H1 (cell line): Measurements from ENCODE around the gene OR4N2. TPM values are rescaled to one million over a fixed set of nuclear protein-coding genes. Genes with fewer than 3 reads are reported as not detected.

ENCODE experiments used
- CTCF ChIA-PET: fragments of 300-600 bp; sonication (Branson Sonifier 250); formaldehyde crosslinking; loops from one replicate; lab custom pipeline; 2021; ENCODE audit not compliant: partially characterized antibody; lab: Charles Lee
- POLR2A ChIA-PET: fragments of 300-600 bp; sonication (Branson Sonifier 250); formaldehyde crosslinking; loops from one replicate; lab custom pipeline; 2021; ENCODE audit warnings: inconsistent platforms; ENCODE audit not compliant: partially characterized antibody; lab: Charles Lee
- DNase-seq, 2 experiments: peaks; one replicate each; pipeline versions ENCODE4 v3.0.0 to v3.0.0-alpha.2; 2010 to 2022; ENCODE audit warnings: low spot score in 2 of 2, low read depth in 1 of 2, mixed read lengths in 1 of 2
- FAIRE-seq: peaks from 2 replicates; lab custom pipeline; 2011; peaks lifted over from hg19 to GRCh38; lab: Jason Lieb, UNC
- H2AFZ ChIP-seq: 2 replicates; pipeline ENCODE4 v1.8.1; 2012; ENCODE audit warnings: low read length, inconsistent platforms
- H2AK5ac ChIP-seq: 2 replicates; pipeline ENCODE4 v1.6.1; 2013; ENCODE audit warnings: low read depth, low read length
- H2BK120ac ChIP-seq: replicated peaks from 2 replicates; pipeline ENCODE3; 2013; ENCODE audit warnings: low read depth, low read length, inconsistent platforms
- H2BK12ac ChIP-seq: 2 replicates; pipeline ENCODE4 v1.6.1; 2013; ENCODE audit warnings: low read depth, low read length
- H2BK15ac ChIP-seq: 2 replicates; pipeline ENCODE4 v1.6.1; 2013; ENCODE audit warnings: low read length
- H2BK20ac ChIP-seq: 2 replicates; pipeline ENCODE4 v1.6.1; 2013; ENCODE audit warnings: low read length
- H2BK5ac ChIP-seq: 2 replicates; pipeline ENCODE4 v1.6.1; 2013; ENCODE audit warnings: low read depth, low read length
- H3K14ac ChIP-seq: 2 replicates; pipeline ENCODE4 v1.6.1; 2013; ENCODE audit warnings: inconsistent platforms; ENCODE audit not compliant: insufficient read length
- H3K18ac ChIP-seq: 2 replicates; pipeline ENCODE4 v1.6.1; 2013; ENCODE audit warnings: low read length; ENCODE audit errors: extremely low read depth
- H3K23ac ChIP-seq: 2 replicates; pipeline ENCODE4 v1.6.1; 2013; ENCODE audit warnings: inconsistent platforms; ENCODE audit not compliant: insufficient read length
- H3K23me2 ChIP-seq: 2 replicates; pipeline ENCODE4 v1.6.1; 2013; ENCODE audit warnings: low read depth, low read length
- H3K27ac ChIP-seq: 2 replicates; pipeline ENCODE4 v1.6.1; 2011; ENCODE audit warnings: low read depth, low read length, inconsistent platforms
- H3K27me3 ChIP-seq, 4 experiments: replicated peaks in 1 of 4; 1 replicate in 1 of 4; 2 replicates in 3 of 4; pipeline versions ENCODE4 v1.6.1 to v1.8.1; 2011 to 2013; ENCODE audit warnings: low read length in 3 of 4, mild to moderate bottlenecking in 3 of 4, inconsistent platforms in 2 of 4, mixed read lengths in 2 of 4, moderate library complexity in 1 of 4; ENCODE audit not compliant: control insufficient read depth in 3 of 4, insufficient read depth in 3 of 4; ENCODE audit errors: extremely low read depth in 1 of 4
- H3K36me3 ChIP-seq, 4 experiments: 2 replicates each; pipeline versions ENCODE4 v1.6.1 to v1.8.1; 2011 to 2013; ENCODE audit warnings: mild to moderate bottlenecking in 4 of 4, low read length in 3 of 4, moderate library complexity in 2 of 4, control low read depth in 1 of 4, inconsistent platforms in 1 of 4; ENCODE audit not compliant: insufficient read depth in 4 of 4, control insufficient read depth in 2 of 4
- H3K4ac ChIP-seq: replicated peaks from 2 replicates; pipeline ENCODE3; 2013; ENCODE audit warnings: low read length, low read depth, mixed read lengths, inconsistent platforms; ENCODE audit not compliant: insufficient read length
- H3K4me1 ChIP-seq, 4 experiments: replicated peaks in 1 of 4; 1 replicate in 1 of 4; 2 replicates in 3 of 4; pipeline versions ENCODE4 v1.6.1 to v1.8.1; 2011 to 2013; ENCODE audit warnings: low read length in 3 of 4, inconsistent platforms in 2 of 4, mixed read lengths in 1 of 4; ENCODE audit not compliant: insufficient read depth in 4 of 4, control insufficient read depth in 3 of 4
- H3K4me2 ChIP-seq, 2 experiments: 2 replicates each; pipeline versions ENCODE4 v1.6.1 to v1.8.1; 2011 to 2013; ENCODE audit warnings: low read depth in 2 of 2, low read length in 2 of 2, control low read depth in 1 of 2, inconsistent platforms in 1 of 2, mild to moderate bottlenecking in 1 of 2; ENCODE audit not compliant: insufficient read depth in 1 of 2
- H3K4me3 ChIP-seq, 4 experiments: fragments of 200-600, 300-600 bp in 1 of 4; sonication (generic), shearing (Covaris generic), sonication (Bioruptor Twin) in 1 of 4; 2 replicates each; pipeline versions ENCODE4 v1.5.1 to v1.8.1; 2011 to 2016; ENCODE audit warnings: low read length in 4 of 4, low read depth in 3 of 4, control low read depth in 2 of 4, inconsistent platforms in 2 of 4, mild to moderate bottlenecking in 2 of 4, mixed read lengths in 1 of 4, moderate library complexity in 1 of 4; ENCODE audit not compliant: insufficient read depth in 2 of 4; ENCODE audit errors: extremely low read depth in 1 of 4
- H3K56ac ChIP-seq: replicated peaks from 2 replicates; pipeline ENCODE3; 2013; ENCODE audit warnings: low read depth, mild to moderate bottlenecking, mixed read lengths, low read length, inconsistent platforms; ENCODE audit not compliant: insufficient read length
- H3K79me1 ChIP-seq: 2 replicates; pipeline ENCODE4 v1.6.1; 2013; ENCODE audit warnings: low read depth, low read length, control low read depth
- H3K79me2 ChIP-seq, 2 experiments: 2 replicates each; pipeline versions ENCODE4 v1.6.1 to v1.8.1; 2012 to 2013; ENCODE audit warnings: low read length in 2 of 2, mild to moderate bottlenecking in 2 of 2, inconsistent platforms in 1 of 2; ENCODE audit not compliant: insufficient read depth in 2 of 2, control insufficient read depth in 1 of 2
- H3K9ac ChIP-seq, 4 experiments: replicated peaks in 1 of 4; 1 replicate in 1 of 4; 2 replicates in 3 of 4; pipeline versions ENCODE4 v1.6.1 to v1.8.1; 2011 to 2013; ENCODE audit warnings: low read depth in 3 of 4, low read length in 3 of 4, control low read depth in 2 of 4, mild to moderate bottlenecking in 2 of 4, moderate library complexity in 2 of 4, inconsistent platforms in 1 of 4; ENCODE audit errors: extremely low read depth in 1 of 4
- H3K9me3 ChIP-seq, 2 experiments: 2 replicates each; pipeline versions ENCODE4 v1.6.1 to v1.8.1; 2012 to 2013; ENCODE audit warnings: mild to moderate bottlenecking in 2 of 2, moderate library complexity in 2 of 2, control low read depth in 1 of 2, inconsistent platforms in 1 of 2, low read depth in 1 of 2, low read length in 1 of 2, mixed read lengths in 1 of 2; ENCODE audit not compliant: insufficient read depth in 2 of 2
- H4K20me1 ChIP-seq, 2 experiments: replicated peaks in 1 of 2; 2 replicates each; pipeline versions ENCODE3 to v1.8.1; 2011 to 2013; ENCODE audit warnings: inconsistent platforms in 2 of 2, low read length in 2 of 2, mild to moderate bottlenecking in 1 of 2; ENCODE audit not compliant: insufficient read depth in 2 of 2, control insufficient read depth in 1 of 2
- H4K5ac ChIP-seq: 2 replicates; pipeline ENCODE4 v1.6.1; 2013; ENCODE audit warnings: low read length, low read depth, mixed read lengths, inconsistent platforms; ENCODE audit not compliant: insufficient read length
- H4K8ac ChIP-seq: 2 replicates; pipeline ENCODE4 v1.8.0; 2013; ENCODE audit warnings: mild to moderate bottlenecking, moderate library complexity, low read length, inconsistent platforms; ENCODE audit not compliant: insufficient read depth; ENCODE audit errors: extremely low read depth
- H4K91ac ChIP-seq: replicated peaks from 2 replicates; pipeline ENCODE3; 2013; ENCODE audit warnings: low read length, mixed read lengths, inconsistent platforms; ENCODE audit not compliant: insufficient read length
- CHD2 ChIP-seq: IDR thresholded peaks from 2 replicates; pipeline ENCODE4 v1.6.1; 2012; ENCODE audit warnings: low read length, improper control_type of control experiment
- CTCF ChIP-seq, 3 experiments: IDR thresholded peaks; 1 replicate in 2 of 3; 2 replicates in 1 of 3; pipeline versions ENCODE4 v1.5.1 to v1.6.1; 2011; ENCODE audit warnings: low read length in 3 of 3, mild to moderate bottlenecking in 3 of 3, inconsistent platforms in 2 of 3, low read depth in 1 of 3, moderate library complexity in 1 of 3; ENCODE audit not compliant: insufficient read depth in 1 of 3; ENCODE audit errors: control extremely low read depth in 1 of 3
- GTF2F1 ChIP-seq: IDR thresholded peaks from 2 replicates; pipeline ENCODE4 v1.6.1; 2012; ENCODE audit warnings: low read depth, low read length, improper control_type of control experiment, borderline replicate concordance
- JUN ChIP-seq: IDR thresholded peaks from 2 replicates; pipeline ENCODE4 v1.6.1; 2011; ENCODE audit warnings: low read depth, mild to moderate bottlenecking, improper control_type of control experiment, low read length
- KDM5A ChIP-seq: fragments of 200-600 bp; IDR thresholded peaks from 2 replicates; pipeline ENCODE4 v1.7.1; 2012; ENCODE audit warnings: mild to moderate bottlenecking, low read length, inconsistent platforms, mixed read lengths
- SIN3A ChIP-seq, 2 experiments: IDR thresholded peaks in 1 of 2; conservative IDR thresholded peaks in 1 of 2; 2 replicates each; pipeline ENCODE4 v1.6.1; 2011 to 2012; ENCODE audit warnings: low read length in 2 of 2, improper control_type of control experiment in 1 of 2, low read depth in 1 of 2, mild to moderate bottlenecking in 1 of 2
- SP2 ChIP-seq: IDR thresholded peaks from 2 replicates; pipeline ENCODE4 v1.6.1; 2012; ENCODE audit warnings: mild to moderate bottlenecking, low read length, inconsistent platforms
- WGBS, 2 experiments: shearing (Covaris generic) in 1 of 2; methylation state at CpG; one replicate each; pipeline versions ENCODE4 v1.1.6 to v1.1.7; 2013 to 2015; ENCODE audit warnings: low lambda C conversion rate in 2 of 2, mixed read lengths in 2 of 2, inconsistent platforms in 1 of 2, low coverage in 1 of 2, missing lambda C conversion rate in 1 of 2; ENCODE audit not compliant: insufficient replicate concordance in 2 of 2, insufficient coverage in 1 of 2, insufficient read length in 1 of 2; ENCODE audit errors: extremely low coverage in 1 of 2, missing lambda C conversion rate in 1 of 2; 5-methylcytosine and 5-hydroxymethylcytosine counted together
- polyA plus RNA-seq, 7 experiments: library from polyadenylated mRNA; depleted of rRNA in 3 of 7; stranded (reverse) in 5 of 7; unstranded in 2 of 7; fragments of >200 nt in 5 of 7; fragments of 200-250 nt in 2 of 7; gene quantifications; 1 replicate in 5 of 7; 2 replicates in 1 of 7; 4 replicates in 1 of 7; pipeline versions ENCODE4 v1.2.1 to v1.2.3, GENCODE V29; 2011 to 2013; ENCODE audit warnings: missing spikeins in 2 of 7, mixed read lengths in 2 of 7
- total RNA-seq: library from RNA; stranded (reverse); fragmentation: NEBNext Ultra II Directional; extraction: Animal tissue kit (Norgen Biotek cat#: 25700); gene quantifications from 2 replicates; pipeline ENCODE4 v1.2.1, GENCODE V29; 2021

Gene OR4N2
- total and polyA plus RNA-seq, 2 of the 8 experiments (the other 6 are each of a cell fraction or from before 2014, with no cell fraction given), result not detected

GRCh38 chr14:19775587-19775986 is 28.0 kb upstream of the OR4N2 start:
- Histone ChIP-seq H3K36me3 (no peaks in the 10 kb centered on the region), H2BK20ac (no peak overlapping the region), H2BK12ac (no peak overlapping the region), H2AFZ (no peak overlapping the region), H3K79me1 (no peaks in the 10 kb centered on the region), H3K4me1 (no peaks in the 10 kb centered on the region), H4K8ac (no peak overlapping the region), H3K4ac (no peak overlapping the region), H4K91ac (no peak overlapping the region), H2BK5ac (no peak overlapping the region), H3K18ac (no peak overlapping the region), H3K14ac (no peak overlapping the region), H3K4me2 (no peak overlapping the region), H3K23ac (no peak overlapping the region), H4K20me1 (no peaks in the 10 kb centered on the region), H4K5ac (no peak overlapping the region), H2BK120ac (no peak overlapping the region), H3K9ac (no peak overlapping the region), H3K79me2 (no peaks in the 10 kb centered on the region), H3K56ac (no peak overlapping the region), H3K23me2 (no peaks in the 10 kb centered on the region), H3K9me3 (peaks cover 33 to 45% of the 10 kb centered on the region in 2 experiments), H2BK15ac (no peak overlapping the region), H2AK5ac (no peak overlapping the region), H3K27me3 (no peaks in the 10 kb centered on the region), H3K27ac (no peak overlapping the region), H3K4me3 (no peak overlapping the region)
- CTCF ChIA-PET, result no interaction called here
- 90% methylated on average over 1 of the region's 1 CpG; no CpG with 5 or more reads in 1 of the 2 experiments for WGBS, 2 experiments
- POLR2A ChIA-PET, result no interaction called here
- no peak for FAIRE-seq
- no peak for DNase-seq
- no peak for TF ChIP-seq SIN3A (conservative IDR thresholded peaks at IDR 0.05 in 1 of 2, IDR thresholded peaks at IDR 0.05 in 1 of 2; ENCODE audit: low read depth in 1 of 2, low read length in 2 of 2)
- TF ChIP-seq CHD2, result no peak
- TF ChIP-seq KDM5A, result no peak
- no peak for TF ChIP-seq JUN
- no peak for TF ChIP-seq CTCF (IDR thresholded peaks at IDR 0.05; ENCODE audit: control extremely low read depth in 1 of 3, insufficient read depth in 1 of 3, low read depth in 1 of 3, low read length in 3 of 3)
- TF ChIP-seq GTF2F1, result no peak
- no peak for TF ChIP-seq SP2
